Measurements from ENCODE around the gene PALD1. TPM values are rescaled to one million over a fixed set of nuclear protein-coding genes. Genes with fewer than 3 reads are reported as not detected.
"Not testable (repeated sequence)": the region's sequence is repeated elsewhere in the genome, so short reads cannot be mapped to it uniquely, and the experiment has no call there.

PALD1 gene
- total RNA-seq, 2 donors from 2014 or later = 1.1 to 1.3 TPM

DNA sequence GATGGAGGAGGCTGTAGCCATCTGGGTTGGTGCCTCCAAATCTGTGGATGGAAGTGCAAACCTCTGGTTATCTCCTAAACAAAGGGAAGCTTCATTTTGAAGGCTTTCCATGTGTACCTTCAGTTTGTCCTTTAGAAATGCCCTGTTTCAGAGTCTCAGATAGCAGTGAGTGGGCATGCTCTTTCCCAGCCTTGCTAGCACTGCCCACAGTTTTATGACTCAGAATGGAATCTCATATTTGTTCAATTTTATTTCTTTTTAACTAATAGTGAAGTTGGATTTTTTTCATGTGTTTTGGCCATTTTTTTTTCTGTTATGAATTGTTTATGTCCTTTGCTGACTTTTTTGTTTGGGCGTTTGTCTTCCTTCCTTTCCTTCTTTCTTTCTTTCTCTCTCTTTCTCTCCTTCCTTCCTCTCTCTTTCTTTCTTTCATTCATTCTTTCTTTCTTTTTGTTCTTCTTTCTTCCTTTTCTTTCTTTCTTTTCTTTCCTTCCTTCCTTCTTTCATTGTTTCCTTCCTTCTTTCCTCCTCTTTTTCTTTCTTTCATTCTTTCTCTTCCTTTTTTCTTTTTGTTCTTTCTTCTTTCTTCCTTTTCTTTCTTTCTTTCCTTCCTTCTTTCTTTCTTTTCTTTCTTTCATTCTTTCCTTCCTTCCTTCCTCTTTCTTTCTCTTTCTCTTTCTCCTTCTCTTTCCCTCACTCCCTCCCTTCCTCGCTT lies 98.4 kb downstream of the PALD1 start:
- peaks cover 0 to 2% of the 10 kb centered on the region in 2 donors for H3K36me3 Mint-ChIP-seq (ENCODE audit: insufficient read depth in 2 of 2)
- H3K4me3 Mint-ChIP-seq = peak overlapping the region; percentile 80 to 88
- peaks cover 54% of the 10 kb centered on the region for H3K4me1 Mint-ChIP-seq (ENCODE audit: low read depth)
- H3K27me3 Mint-ChIP-seq (ENCODE audit: low read depth) = no peaks in the 10 kb centered on the region
- no peak for ATAC-seq (replicated peaks in 1 of 2)
- H3K27ac Mint-ChIP-seq = peak overlapping the region; percentile 97
- H3K9me3 Mint-ChIP-seq = peaks cover 2% of the 10 kb centered on the region in 2 donors
- no peak for DNase-seq

DNA sequence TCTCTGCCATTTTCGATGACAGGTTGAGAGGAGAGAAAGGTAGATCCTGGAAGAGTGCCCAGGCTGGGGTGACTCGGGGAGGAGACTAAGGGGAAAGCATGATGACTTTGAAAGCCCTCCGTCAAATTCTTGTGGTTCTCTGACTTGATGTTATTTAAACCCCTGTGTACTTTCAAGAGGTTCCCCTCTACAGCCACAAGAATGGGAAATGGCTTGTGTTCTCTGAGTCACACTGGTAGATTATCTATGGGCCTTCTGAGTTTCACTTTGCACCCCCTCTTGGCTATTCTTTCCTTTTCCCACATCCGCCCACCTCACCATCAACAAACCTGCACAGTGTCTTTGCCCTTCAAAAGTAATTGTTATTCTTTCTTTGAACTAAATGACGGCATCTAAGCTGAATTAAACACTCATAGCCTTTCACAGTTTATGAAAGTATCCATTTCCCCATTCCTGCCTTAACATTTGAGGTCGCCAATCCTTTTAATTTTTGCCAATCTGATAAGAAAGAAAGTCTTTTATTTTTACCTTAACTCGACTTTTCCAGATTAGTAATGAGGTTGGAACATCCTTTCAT lies 99.9 kb downstream of the PALD1 start:
- H3K9me3 Mint-ChIP-seq = peaks cover 2% of the 10 kb centered on the region in 2 donors
- ATAC-seq (replicated peaks in 1 of 2) (peak; percentile 87 to 90), DNase-seq (peak; percentile 82 to 83)
- H3K4me1 Mint-ChIP-seq (ENCODE audit: low read depth) = peaks cover 51% of the 10 kb centered on the region
- peak overlapping the region; percentile 98 for H3K27ac Mint-ChIP-seq
- H3K4me3 Mint-ChIP-seq = peak overlapping the region; percentile 80 to 88
- H3K27me3 Mint-ChIP-seq (ENCODE audit: low read depth) = no peaks in the 10 kb centered on the region
- peaks cover 0 to 2% of the 10 kb centered on the region in 2 donors for H3K36me3 Mint-ChIP-seq (ENCODE audit: insufficient read depth in 2 of 2)

DNA sequence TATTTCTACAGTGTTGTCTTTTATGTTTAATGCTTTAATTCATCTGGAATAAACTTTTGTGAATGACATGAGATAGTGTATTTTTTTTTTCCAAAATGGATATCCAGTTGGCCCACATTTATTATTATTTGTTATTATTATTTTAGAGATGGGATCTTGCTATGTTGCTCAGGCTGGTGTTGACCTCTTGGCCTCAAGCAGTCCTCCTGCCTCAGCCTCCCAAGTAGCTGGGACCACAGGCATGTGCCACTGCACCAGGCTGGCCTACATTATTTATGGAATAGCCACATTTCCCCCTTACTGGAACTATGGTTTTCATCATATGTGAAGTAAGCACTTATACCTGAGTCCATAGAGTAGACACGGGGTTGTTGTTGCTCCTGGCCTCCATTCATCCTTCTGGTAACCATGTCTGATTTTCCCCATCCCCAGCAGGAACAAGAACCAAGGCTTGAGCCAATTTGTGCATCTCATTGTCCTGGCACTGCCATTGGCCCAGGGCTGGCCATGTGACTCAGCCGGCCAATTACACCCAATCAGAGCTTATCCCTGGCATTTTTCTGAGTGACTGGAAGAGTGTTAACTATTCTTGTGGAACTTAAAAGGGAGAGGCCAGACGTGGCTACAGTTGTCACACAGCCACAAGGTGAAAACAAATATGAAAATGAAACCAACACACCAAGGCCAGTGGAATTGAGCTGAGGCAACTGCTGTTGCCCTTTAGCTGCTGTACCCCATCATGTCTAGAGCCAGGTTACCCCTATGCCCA lies 100.9 kb downstream of the PALD1 start:
- Mint-ChIP-seq H3K36me3 (ENCODE audit: insufficient read depth in 2 of 2) (peaks cover 0 to 2% of the 10 kb centered on the region in 2 donors), H3K27me3 (ENCODE audit: low read depth) (no peaks in the 10 kb centered on the region), H3K27ac (peak overlapping the region; percentile 98), H3K9me3 (peaks cover 2% of the 10 kb centered on the region in 2 donors), H3K4me3 (peak overlapping the region; percentile 80 to 88), H3K4me1 (ENCODE audit: low read depth) (peaks cover 51% of the 10 kb centered on the region)
- ATAC-seq (replicated peaks in 1 of 2) (peak; percentile 35 to 41), DNase-seq (peak; percentile 28 to 29)

DNA sequence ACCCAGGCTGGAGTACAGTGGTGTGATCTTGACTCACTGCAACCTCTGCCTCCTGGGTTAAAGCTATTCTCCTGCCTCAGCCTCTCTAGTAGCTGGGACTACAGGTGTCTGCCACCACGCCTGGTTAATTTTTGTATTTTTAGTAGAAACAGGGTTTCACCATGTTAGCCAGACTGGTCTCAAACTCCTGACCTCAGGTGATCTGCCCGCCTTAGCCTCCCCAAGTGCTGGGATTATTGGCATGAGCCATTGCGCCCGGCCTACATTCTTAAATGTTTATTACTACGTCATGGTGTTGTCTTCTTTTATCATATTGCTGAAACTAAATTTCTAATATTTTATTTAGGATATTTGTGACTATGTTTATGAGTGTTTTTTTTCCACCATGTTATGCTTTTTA lies 102.6 kb downstream of the PALD1 start:
- not testable (repeated sequence) for H3K27ac Mint-ChIP-seq; ATAC-seq (replicated peaks in 1 of 2); H3K9me3 Mint-ChIP-seq; H3K27me3 Mint-ChIP-seq (ENCODE audit: low read depth); DNase-seq; H3K4me3 Mint-ChIP-seq; H3K36me3 Mint-ChIP-seq (ENCODE audit: insufficient read depth in 2 of 2)
- H3K4me1 Mint-ChIP-seq (ENCODE audit: low read depth) = peaks cover 53% of the 10 kb centered on the region

DNA sequence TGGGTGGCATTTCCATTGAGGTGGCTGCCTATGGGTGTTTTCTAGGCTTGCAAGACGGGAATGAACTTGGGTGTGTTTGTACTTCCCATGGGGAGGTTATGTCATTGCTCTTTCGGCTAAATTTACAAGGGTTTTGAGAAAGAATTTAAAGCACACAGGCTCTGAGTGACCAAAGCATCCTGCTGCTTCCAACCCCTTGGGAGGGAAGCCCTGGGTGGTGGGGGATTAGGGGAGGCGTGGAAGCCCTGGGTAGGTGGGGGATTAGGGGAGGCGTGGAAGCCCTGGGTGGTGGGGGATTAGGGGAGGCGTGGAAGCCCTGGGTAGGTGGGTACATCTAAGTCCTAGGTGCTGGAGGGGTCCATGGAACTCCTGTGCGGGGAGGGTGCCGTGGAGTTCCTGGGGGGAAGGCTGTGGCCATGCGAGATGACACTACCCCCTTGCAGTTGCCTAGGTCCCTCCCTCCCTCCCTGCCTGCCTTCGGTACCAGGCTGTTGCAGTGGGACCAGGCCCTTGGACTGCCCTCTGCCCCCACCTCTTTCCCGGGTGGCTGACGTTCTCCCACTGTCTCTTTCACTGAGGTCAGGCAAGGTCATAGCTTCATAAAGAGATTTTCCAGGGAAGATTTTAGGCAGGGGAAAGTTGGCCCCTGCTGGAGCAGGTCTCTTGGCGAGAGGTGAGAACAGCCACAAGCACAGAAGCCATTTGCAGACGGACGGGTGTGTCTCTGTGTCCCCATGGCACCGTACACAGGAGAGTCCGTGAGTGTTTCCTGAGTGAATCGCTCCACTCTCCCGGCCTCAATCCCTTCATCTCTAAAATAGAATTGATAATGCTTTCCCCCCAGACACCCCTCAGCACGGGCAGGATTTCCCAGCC lies 104.5 kb downstream of the PALD1 start:
- ATAC-seq (replicated peaks in 1 of 2) = no peak
- H3K4me1 Mint-ChIP-seq (ENCODE audit: low read depth) = peaks cover 53% of the 10 kb centered on the region
- H3K27me3 Mint-ChIP-seq (ENCODE audit: low read depth) = peaks cover 5% of the 10 kb centered on the region

DNA sequence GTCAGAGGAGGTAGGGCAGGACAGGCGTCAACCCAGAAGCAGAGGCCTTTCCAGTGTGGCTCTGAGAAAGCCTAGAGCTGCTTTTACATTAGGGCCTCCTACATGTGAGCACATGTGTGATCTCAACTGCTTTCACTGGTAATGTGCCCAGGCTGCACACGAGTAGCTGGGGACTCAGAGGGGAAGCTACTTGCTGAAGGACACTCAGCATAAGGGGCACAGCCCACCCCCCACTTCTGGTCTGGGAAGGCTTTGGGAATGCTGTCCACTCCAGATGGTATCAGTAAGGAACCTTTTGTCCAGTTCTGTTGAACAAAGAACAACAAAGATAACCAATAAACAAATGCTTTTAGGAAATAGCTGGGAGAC lies 105.1 kb downstream of the PALD1 start:
- Mint-ChIP-seq H3K27ac (no peak overlapping the region), H3K36me3 (ENCODE audit: insufficient read depth in 2 of 2) (peaks cover 0 to 2% of the 10 kb centered on the region in 2 donors), H3K9me3 (peaks cover 2% of the 10 kb centered on the region in 2 donors), H3K27me3 (ENCODE audit: low read depth) (peaks cover 11% of the 10 kb centered on the region), H3K4me1 (ENCODE audit: low read depth) (peaks cover 53% of the 10 kb centered on the region), H3K4me3 (no peak overlapping the region)
- DNase-seq = no peak
- ATAC-seq (replicated peaks in 1 of 2) = no peak

More for the DNA sequence above, 104.5 kb downstream of the PALD1 start:
- DNase-seq = no peak
- H3K27ac Mint-ChIP-seq = no peak overlapping the region
- H3K9me3 Mint-ChIP-seq = peaks cover 2% of the 10 kb centered on the region in 2 donors
- no peak overlapping the region for H3K4me3 Mint-ChIP-seq
- H3K36me3 Mint-ChIP-seq (ENCODE audit: insufficient read depth in 2 of 2) = peaks cover 0 to 2% of the 10 kb centered on the region in 2 donors

DNA sequence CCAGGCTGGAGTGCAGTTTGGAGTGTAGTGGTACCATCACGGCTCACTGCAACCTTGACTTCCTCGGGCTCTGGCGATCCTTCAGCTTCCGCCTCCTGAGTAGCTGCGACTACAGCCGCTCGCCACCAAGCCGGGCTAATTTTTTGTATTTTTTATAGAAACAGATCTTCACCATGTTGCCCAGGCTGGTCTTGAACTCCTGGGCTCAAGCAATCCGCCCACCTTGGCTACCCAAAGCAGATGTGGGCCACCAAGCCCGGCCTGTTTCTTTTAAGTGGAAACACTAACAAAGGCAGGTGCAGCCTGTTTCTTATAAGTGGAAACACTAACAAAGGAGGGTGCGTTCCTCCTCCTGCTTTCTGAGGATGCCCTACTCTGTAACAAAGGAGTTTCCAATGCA lies 105.8 kb downstream of the PALD1 start:
- Mint-ChIP-seq H3K27ac (no peak overlapping the region), H3K4me3 (no peak overlapping the region), H3K27me3 (ENCODE audit: low read depth) (peaks cover 18% of the 10 kb centered on the region), H3K4me1 (ENCODE audit: low read depth) (peaks cover 48% of the 10 kb centered on the region), H3K9me3 (peaks cover 2% of the 10 kb centered on the region in 2 donors), H3K36me3 (ENCODE audit: insufficient read depth in 2 of 2) (peaks cover 2% of the 10 kb centered on the region in 2 donors)
- DNase-seq (no peak), ATAC-seq (replicated peaks in 1 of 2) (no peak)

DNA sequence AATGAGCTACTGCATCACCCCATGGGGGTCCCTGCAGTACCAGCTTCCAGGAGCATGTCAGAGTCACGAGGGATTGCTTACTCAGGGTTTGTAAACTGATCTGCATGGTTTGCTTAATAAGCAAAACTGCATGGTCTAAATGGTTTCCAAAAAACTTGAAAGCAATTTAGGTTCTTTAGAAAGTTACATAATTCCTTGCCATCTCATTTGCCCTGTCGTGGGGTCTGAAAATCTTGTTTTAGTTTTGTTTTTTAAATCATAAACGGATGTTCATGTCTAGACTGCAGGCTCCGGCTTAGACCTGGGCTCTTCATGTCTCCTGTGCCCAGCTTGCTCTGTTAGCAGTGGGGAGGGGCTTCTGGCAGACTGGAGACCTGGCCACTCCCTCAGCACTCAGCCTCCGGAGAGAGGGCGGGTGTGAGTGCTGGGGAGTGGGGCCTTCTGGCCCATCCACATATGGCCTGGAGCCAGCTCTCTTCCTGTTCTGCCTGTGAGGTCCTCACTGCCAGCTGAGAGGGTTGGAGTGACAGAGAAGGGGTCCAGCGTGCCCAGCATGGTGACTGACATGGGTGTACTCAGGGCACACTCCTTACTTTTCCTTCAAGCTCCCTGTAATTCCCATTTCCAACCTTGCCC lies 106.5 kb downstream of the PALD1 start:
- Mint-ChIP-seq H3K4me1 (ENCODE audit: low read depth) (peaks cover 41% of the 10 kb centered on the region), H3K9me3 (no peaks in the 10 kb centered on the region), H3K27me3 (ENCODE audit: low read depth) (peaks cover 25% of the 10 kb centered on the region), H3K27ac (no peak overlapping the region), H3K4me3 (no peak overlapping the region), H3K36me3 (ENCODE audit: insufficient read depth in 2 of 2) (peaks cover 0 to 2% of the 10 kb centered on the region in 2 donors)
- no peak for DNase-seq
- no peak for ATAC-seq (replicated peaks in 1 of 2)

DNA sequence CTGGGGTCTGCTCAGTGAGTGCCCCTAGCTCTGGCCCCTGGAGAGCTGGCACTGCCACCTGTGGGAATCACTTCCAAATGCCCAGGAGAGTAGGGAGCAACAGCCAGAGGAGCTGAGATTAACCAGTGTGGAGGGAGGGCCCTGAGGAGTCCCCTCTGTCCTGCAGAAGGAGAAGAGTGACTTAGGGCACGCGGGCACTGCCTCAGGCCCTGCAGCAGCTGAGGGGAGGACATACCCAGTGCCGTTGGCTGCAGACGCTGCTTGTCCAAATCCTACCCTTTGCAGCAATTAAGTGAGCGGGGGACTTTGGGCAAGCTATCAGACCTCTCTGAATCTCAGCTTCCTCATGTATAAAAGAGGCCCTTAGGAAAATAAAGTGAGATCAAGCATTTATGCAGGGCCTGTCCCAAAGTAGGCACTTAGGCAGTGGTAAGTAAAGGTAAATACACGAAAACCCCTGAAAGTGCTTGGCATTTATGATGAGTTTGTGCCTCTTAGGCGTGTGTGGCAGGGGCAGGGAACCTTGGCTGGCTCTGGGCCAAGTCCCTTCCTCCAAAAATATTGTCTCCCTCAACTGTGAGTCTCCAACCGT lies 107.1 kb downstream of the PALD1 start:
- peaks cover 0 to 2% of the 10 kb centered on the region in 2 donors for H3K36me3 Mint-ChIP-seq (ENCODE audit: insufficient read depth in 2 of 2)
- no peak overlapping the region for H3K4me3 Mint-ChIP-seq
- no peak overlapping the region for H3K27ac Mint-ChIP-seq
- no peaks in the 10 kb centered on the region for H3K9me3 Mint-ChIP-seq
- DNase-seq = no peak
- H3K4me1 Mint-ChIP-seq (ENCODE audit: low read depth) = peaks cover 37% of the 10 kb centered on the region
- peaks cover 26% of the 10 kb centered on the region for H3K27me3 Mint-ChIP-seq (ENCODE audit: low read depth)
- no peak for ATAC-seq (replicated peaks in 1 of 2)

DNA sequence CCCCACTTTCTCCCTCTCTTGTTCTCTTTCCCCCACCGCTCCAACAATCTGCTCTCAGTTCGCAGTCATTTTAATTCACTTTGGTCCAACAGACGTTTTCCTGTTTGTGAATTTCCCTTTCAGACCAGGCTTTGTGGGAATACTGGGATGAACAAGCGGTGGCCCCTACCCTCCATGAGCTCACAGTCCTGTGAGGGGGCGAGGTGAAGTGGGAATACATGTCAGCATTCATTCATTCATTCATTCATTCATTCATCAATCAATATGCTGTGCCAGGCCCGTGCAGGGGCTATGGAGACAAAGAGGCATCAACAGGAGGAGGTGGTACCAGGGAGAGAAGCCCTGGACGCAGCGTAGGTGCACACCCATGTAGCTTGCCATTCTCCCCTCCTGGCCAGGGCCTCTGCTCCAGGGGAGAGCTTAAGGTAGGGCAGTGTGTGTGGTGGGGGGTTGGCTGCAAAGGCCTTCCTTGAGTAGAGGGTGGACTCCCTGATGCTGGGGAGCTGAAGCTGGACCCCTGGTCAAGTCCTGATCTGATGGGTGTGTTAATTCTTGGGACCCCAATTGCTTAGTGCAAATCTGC lies 107.9 kb downstream of the PALD1 start:
- peaks cover 26% of the 10 kb centered on the region for H3K27me3 Mint-ChIP-seq (ENCODE audit: low read depth)
- H3K9me3 Mint-ChIP-seq = no peaks in the 10 kb centered on the region
- peaks cover 0 to 2% of the 10 kb centered on the region in 2 donors for H3K36me3 Mint-ChIP-seq (ENCODE audit: insufficient read depth in 2 of 2)
- peak overlapping the region; percentile 63 for H3K27ac Mint-ChIP-seq
- ATAC-seq (replicated peaks in 1 of 2) (no peak), DNase-seq (no peak)
- H3K4me3 Mint-ChIP-seq = no peak overlapping the region
- peaks cover 42% of the 10 kb centered on the region for H3K4me1 Mint-ChIP-seq (ENCODE audit: low read depth)

DNA sequence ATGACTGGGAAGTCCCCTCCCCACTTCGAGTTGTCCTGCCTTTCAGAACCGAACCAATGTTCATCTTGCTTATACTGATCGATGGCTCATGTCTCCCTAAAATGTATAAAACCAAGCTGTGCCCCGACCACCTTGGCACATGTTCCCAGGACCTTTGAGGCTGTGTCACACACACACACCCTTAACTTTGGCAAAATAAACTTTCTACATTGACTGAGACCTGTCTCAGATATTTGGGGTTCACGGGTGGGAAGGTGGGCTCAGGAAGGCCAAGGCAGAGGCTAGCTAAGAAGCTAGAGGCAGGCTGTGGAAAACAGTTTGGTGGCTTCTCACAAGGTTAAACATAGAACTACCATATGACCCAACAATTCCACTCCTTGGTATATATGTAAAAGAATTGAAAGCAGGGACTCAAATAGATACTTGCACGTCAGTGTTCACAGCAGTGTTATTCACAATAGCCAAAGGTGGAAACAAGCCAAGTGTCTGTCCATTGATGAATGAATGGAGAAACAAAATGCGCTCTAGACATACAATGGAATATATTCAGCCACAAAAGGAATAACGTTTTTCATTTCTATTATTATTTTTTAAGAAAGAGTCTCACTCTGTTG lies 108.6 kb downstream of the PALD1 start:
- no peak for DNase-seq
- H3K27ac Mint-ChIP-seq = peak overlapping the region; percentile 63
- peaks cover 26% of the 10 kb centered on the region for H3K27me3 Mint-ChIP-seq (ENCODE audit: low read depth)
- ATAC-seq (replicated peaks in 1 of 2) = peak; percentile 90 to 91
- H3K9me3 Mint-ChIP-seq = no peaks in the 10 kb centered on the region
- H3K36me3 Mint-ChIP-seq (ENCODE audit: insufficient read depth in 2 of 2) = peaks cover 0 to 2% of the 10 kb centered on the region in 2 donors
- peaks cover 43% of the 10 kb centered on the region for H3K4me1 Mint-ChIP-seq (ENCODE audit: low read depth)
- peak overlapping the region; percentile 24 to 70 for H3K4me3 Mint-ChIP-seq

Measured in activated T-cell treated with anti-CD3 and anti-CD28 coated beads, Interleukin-2, amount 50 U/mL, for 72 hours (primary cell).